ENCODE results near the gene SDF4. TPM values are rescaled to one million over a fixed set of nuclear protein-coding genes. Genes with fewer than 3 reads are reported as not detected.

The SDF4 gene
- total and polyA plus RNA-seq, 2 of the 13 experiments (the other 11 are each of a cell fraction or from before 2014, with no cell fraction given): 80.8 to 107 TPM

- TF ChIP-seq TAF15 (IDR thresholded peaks at IDR 0.05; ENCODE audit: low read depth, low read length, poor library complexity, severe bottlenecking) (no peak), TBX2 (CRISPR knock-in tag; IDR thresholded peaks at IDR 0.05; ENCODE audit: borderline replicate concordance) (peak; percentile 80), ZNF205 (CRISPR knock-in tag; IDR thresholded peaks at IDR 0.05) (no peak), GRHL1 (CRISPR knock-in tag; conservative IDR thresholded peaks at IDR 0.05) (no peak), ZNF878 (CRISPR knock-in tag; IDR thresholded peaks at IDR 0.05) (0 out of 2 replicates have a peak, but pooled peaks have one; percentile 62), ZNF382 (CRISPR knock-in tag; IDR thresholded peaks at IDR 0.05; ENCODE audit: borderline replicate concordance) (no peak), ZBTB38 (CRISPR knock-in tag; IDR thresholded peaks at IDR 0.05) (peak; percentile 66), KLF12 (CRISPR knock-in tag; IDR thresholded peaks at IDR 0.05; ENCODE audit: borderline replicate concordance) (0 out of 2 replicates have a peak, but pooled peaks have one; percentile 35), ZNF121 (CRISPR knock-in tag; IDR thresholded peaks at IDR 0.05) (no peak), NCOR1 (IDR thresholded peaks at IDR 0.05; ENCODE audit: borderline replicate concordance, low read length) (no peak; the same call in 1 of the 2 replicates), ETV5 (CRISPR knock-in tag; IDR thresholded peaks at IDR 0.05; ENCODE audit: borderline replicate concordance) (no peak), RXRA (CRISPR knock-in tag; IDR thresholded peaks at IDR 0.05) (peak; percentile 92), ZNF552 (CRISPR knock-in tag; IDR thresholded peaks at IDR 0.05; ENCODE audit: borderline replicate concordance) (no peak), NFATC3 (CRISPR knock-in tag; IDR thresholded peaks at IDR 0.05) (no peak), ZNF598 (CRISPR knock-in tag; IDR thresholded peaks at IDR 0.05; ENCODE audit: borderline replicate concordance) (no peak), RXRB (CRISPR knock-in tag; IDR thresholded peaks at IDR 0.05; ENCODE audit: borderline replicate concordance) (peak; percentile 77; the same call in 1 of the 2 replicates), KLF15 (CRISPR knock-in tag; IDR thresholded peaks at IDR 0.05; ENCODE audit: borderline replicate concordance) (no peak), TAF1 (CRISPR knock-in tag; IDR thresholded peaks at IDR 0.05) (no peak), PRMT3 (CRISPR knock-in tag; IDR thresholded peaks at IDR 0.05; ENCODE audit: borderline replicate concordance, low read depth) (no peak), HIVEP1 (CRISPR knock-in tag; IDR thresholded peaks at IDR 0.05) (peak; percentile 60; the same call in 1 of the 2 replicates), RFXAP (CRISPR knock-in tag; IDR thresholded peaks at IDR 0.05; ENCODE audit: borderline replicate concordance) (peak; percentile 60; the same call in 1 of the 2 replicates), U2AF2 (IDR thresholded peaks at IDR 0.05; ENCODE audit: low read depth, low read length) (no peak), ELF3 (CRISPR knock-in tag; IDR thresholded peaks at IDR 0.05) (no peak; the same call in 1 of the 2 replicates), KLF16 (CRISPR knock-in tag; IDR thresholded peaks at IDR 0.05) (no peak), MXI1 (IDR thresholded peaks at IDR 0.05; ENCODE audit: borderline replicate concordance, low read depth, low read length) (no peak), SMARCC2 (IDR thresholded peaks at IDR 0.05) (no peak)
- TF ChIP-seq, protein P1, sequence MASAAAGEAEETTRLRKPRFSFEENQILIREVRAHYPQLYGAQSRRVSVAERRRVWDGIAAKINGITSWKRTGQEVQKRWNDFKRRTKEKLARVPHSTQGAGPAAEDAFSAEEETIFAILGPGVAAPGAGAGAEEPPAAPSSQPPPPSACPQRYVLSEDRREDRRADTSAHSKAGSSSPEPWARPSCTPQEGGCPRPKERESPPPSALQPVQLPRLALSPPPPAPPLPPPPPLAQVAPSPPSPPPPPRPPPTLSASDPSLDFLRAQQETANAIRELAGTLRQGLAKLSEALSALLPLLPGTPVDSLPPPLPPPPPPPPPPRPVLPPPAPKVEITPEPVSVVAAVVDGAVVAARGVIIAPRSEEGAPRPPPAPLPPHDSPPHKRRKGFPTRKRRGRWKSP (CRISPR knock-in tag; IDR thresholded peaks at IDR 0.05): peak; percentile 36; the same call in 1 of the 2 replicates
- TF ChIP-seq, protein P2, sequence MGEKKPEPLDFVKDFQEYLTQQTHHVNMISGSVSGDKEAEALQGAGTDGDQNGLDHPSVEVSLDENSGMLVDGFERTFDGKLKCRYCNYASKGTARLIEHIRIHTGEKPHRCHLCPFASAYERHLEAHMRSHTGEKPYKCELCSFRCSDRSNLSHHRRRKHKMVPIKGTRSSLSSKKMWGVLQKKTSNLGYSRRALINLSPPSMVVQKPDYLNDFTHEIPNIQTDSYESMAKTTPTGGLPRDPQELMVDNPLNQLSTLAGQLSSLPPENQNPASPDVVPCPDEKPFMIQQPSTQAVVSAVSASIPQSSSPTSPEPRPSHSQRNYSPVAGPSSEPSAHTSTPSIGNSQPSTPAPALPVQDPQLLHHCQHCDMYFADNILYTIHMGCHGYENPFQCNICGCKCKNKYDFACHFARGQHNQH (CRISPR knock-in tag; IDR thresholded peaks at IDR 0.05): no peak
These were observed 8.0 kb upstream of the SDF4 start (continued) for GRCh38 chr1:1239614-1240347.
